GM12891 (cell line): ENCODE data around the gene TDRD7.

Source experiments
- PAX5 ChIP-seq: IDR thresholded peaks from 2 replicates; pipeline ENCODE4 v1.6.1; 2011; ENCODE audit warnings: low read length, moderate library complexity, mild to moderate bottlenecking; ENCODE audit not compliant: insufficient read depth, severe bottlenecking
- POLR2A ChIP-seq: IDR thresholded peaks from 2 replicates; pipeline ENCODE4 v1.6.1; 2011; ENCODE audit warnings: low read depth, low read length, control low read depth
- POLR2AphosphoS5 ChIP-seq: IDR thresholded peaks from 2 replicates; pipeline ENCODE4 v1.6.1; 2011; ENCODE audit warnings: low read depth, low read length, control low read depth
- SPI1 ChIP-seq: IDR thresholded peaks from 2 replicates; pipeline ENCODE4 v1.6.1; 2011; ENCODE audit warnings: low read depth, low read length, control low read depth
- TAF1 ChIP-seq: IDR thresholded peaks from 2 replicates; pipeline ENCODE4 v1.6.1; 2011; ENCODE audit warnings: low read depth, low read length, control low read depth

- TF ChIP-seq POLR2A (no peak), POLR2AphosphoS5 (no peak), SPI1 (no peak), TAF1 (no peak), PAX5 (no peak)
Measured at GRCh38 chr9:97411440-97411788, 482 bp upstream of the TDRD7 start.
